ENCODE measurements around the gene RAPGEF2.

RAPGEF2 gene

DNA sequence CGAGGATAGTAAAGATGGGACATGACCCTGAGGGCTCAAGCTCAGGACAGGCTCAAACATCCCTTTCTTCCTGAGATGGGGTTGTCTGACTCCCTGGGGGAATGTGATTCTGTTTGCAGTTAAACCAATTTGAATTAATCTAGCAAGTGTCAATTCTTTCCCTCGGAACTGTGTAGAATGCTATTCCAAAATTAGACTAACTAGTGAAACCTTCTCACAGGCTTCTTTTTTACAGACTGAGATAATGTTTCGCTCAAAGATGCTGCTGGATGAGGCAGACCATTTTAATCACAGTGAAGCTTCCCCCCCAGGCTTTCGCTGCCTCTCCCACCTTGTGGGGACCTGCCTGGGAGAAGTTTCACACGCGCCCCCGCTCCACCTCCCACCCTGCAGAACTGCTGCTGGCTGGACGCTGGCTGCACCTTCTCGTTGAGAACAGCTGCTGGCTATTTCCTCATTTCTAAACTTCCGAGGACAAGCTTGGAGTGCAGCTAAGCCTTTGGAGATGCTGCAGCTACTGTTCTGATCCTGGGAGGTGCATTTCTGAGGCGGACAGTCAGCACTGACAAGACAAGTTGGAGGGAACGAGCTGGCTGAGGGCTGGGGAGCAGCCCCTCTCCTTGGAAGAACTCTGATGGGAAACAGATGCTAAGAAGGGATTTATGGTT is 297.8 kb downstream of the RAPGEF2 start:
- H3K79me2 ChIP-seq (ENCODE audit: control insufficient read depth, low read length): no peaks in the 10 kb centered on the region
- H4K20me1 ChIP-seq (ENCODE audit: control insufficient read depth, insufficient read depth, low read depth, low read length): no peaks in the 10 kb centered on the region
- TF ChIP-seq, protein P1, sequence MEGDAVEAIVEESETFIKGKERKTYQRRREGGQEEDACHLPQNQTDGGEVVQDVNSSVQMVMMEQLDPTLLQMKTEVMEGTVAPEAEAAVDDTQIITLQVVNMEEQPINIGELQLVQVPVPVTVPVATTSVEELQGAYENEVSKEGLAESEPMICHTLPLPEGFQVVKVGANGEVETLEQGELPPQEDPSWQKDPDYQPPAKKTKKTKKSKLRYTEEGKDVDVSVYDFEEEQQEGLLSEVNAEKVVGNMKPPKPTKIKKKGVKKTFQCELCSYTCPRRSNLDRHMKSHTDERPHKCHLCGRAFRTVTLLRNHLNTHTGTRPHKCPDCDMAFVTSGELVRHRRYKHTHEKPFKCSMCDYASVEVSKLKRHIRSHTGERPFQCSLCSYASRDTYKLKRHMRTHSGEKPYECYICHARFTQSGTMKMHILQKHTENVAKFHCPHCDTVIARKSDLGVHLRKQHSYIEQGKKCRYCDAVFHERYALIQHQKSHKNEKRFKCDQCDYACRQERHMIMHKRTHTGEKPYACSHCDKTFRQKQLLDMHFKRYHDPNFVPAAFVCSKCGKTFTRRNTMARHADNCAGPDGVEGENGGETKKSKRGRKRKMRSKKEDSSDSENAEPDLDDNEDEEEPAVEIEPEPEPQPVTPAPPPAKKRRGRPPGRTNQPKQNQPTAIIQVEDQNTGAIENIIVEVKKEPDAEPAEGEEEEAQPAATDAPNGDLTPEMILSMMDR (IDR thresholded peaks at IDR 0.05; ENCODE audit: low read depth, low read length, poor library complexity, severe bottlenecking): no peak
- TF ChIP-seq EZH2phosphoT487 (IDR thresholded peaks at IDR 0.05; ENCODE audit: borderline replicate concordance, low read length): no peak
- H3K27ac ChIP-seq (ENCODE audit: low read depth, low read length): no peak overlapping the region
- H3K27me3 ChIP-seq (ENCODE audit: control insufficient read depth, low read length): no peaks in the 10 kb centered on the region; the same call in 1 of the 2 replicates
- H3K4me1 ChIP-seq (ENCODE audit: control insufficient read depth, low read length): no peaks in the 10 kb centered on the region
- H3K9me2 ChIP-seq (replicated peaks; ENCODE audit: control insufficient read depth, low read length): no peaks in the 10 kb centered on the region
- no peak overlapping the region for H3K4me2 ChIP-seq (ENCODE audit: low read length)
- H3K4me3 ChIP-seq (ENCODE audit: low read length): no peak overlapping the region
- no peaks in the 10 kb centered on the region for H3K9me3 ChIP-seq (ENCODE audit: control insufficient read depth, insufficient read depth, low read length)
- H3K36me3 ChIP-seq (ENCODE audit: control insufficient read depth, low read length): no peaks in the 10 kb centered on the region
- H3F3A ChIP-seq (ENCODE audit: control insufficient read depth, insufficient read depth): no peaks in the 10 kb centered on the region

DNA sequence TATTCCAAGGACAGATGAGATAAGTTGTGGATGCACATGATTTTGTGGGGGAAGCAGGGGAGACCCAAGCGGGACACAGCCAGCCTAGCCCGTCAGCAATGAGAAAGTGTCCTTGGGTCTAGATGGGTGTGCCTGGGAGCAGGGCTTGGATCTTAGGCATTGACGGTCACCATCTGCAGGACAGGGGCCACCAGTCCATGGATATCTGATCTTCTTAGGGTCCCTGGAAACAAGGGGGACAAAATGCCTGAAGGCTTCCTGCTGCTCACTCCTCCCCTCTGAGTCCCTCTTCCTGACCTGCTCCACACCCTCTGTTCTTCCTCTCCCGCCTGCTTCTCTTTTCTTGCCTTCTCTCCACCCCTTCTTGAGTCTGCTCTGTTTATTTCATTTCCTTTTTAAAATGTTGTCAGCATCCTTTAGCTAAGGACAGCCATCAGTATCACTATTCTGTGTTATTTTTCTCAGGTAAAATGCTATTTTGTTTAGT is 298.4 kb downstream of the RAPGEF2 start:
- Histone ChIP-seq H3K4me3 (ENCODE audit: low read length) (no peak overlapping the region), H3K36me3 (ENCODE audit: control insufficient read depth, low read length) (no peaks in the 10 kb centered on the region), H3K27ac (ENCODE audit: low read depth, low read length) (no peak overlapping the region), H3K4me2 (ENCODE audit: low read length) (no peak overlapping the region), H3K4me1 (ENCODE audit: control insufficient read depth, low read length) (no peaks in the 10 kb centered on the region), H3K9me2 (replicated peaks; ENCODE audit: control insufficient read depth, low read length) (no peaks in the 10 kb centered on the region), H3K9me3 (ENCODE audit: control insufficient read depth, insufficient read depth, low read length) (no peaks in the 10 kb centered on the region), H3K27me3 (ENCODE audit: control insufficient read depth, low read length) (no peaks in the 10 kb centered on the region; the same call in 1 of the 2 replicates), H3K79me2 (ENCODE audit: control insufficient read depth, low read length) (no peaks in the 10 kb centered on the region), H4K20me1 (ENCODE audit: control insufficient read depth, insufficient read depth, low read depth, low read length) (no peaks in the 10 kb centered on the region), H3F3A (ENCODE audit: control insufficient read depth, insufficient read depth) (no peaks in the 10 kb centered on the region)
- TF ChIP-seq, protein P1 (IDR thresholded peaks at IDR 0.05; ENCODE audit: low read depth, low read length, poor library complexity, severe bottlenecking): no peak
- TF ChIP-seq EZH2phosphoT487 (IDR thresholded peaks at IDR 0.05; ENCODE audit: borderline replicate concordance, low read length): no peak

DNA sequence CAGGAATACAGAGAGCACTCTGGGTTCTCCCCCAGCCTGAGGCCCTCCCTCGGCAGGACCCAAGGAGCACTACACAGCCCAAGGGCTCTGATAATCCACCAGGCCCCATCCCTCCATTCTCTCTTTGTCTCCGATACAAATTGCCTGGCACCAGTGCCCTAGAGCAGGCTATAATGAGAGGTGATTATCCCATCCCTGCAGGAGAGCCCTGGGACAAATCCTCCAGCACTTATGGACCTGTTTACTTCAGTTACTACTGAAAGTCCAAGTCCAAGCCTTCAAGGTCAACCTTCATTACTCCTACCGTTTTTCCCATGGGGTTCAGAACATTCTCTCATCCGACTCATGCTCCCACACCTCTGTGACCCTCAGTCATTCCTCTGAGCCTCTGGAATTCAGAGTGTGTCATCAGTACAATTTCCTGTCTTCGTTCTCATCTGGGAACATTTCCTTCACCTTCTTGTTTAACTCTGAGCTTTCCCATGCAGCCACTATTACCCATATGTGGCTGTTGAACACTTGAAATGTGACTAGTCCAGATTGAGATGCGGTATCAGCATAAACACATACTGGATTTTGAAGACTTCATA is 299.0 kb downstream of the RAPGEF2 start:
- no peak overlapping the region for H3K27ac ChIP-seq (ENCODE audit: low read depth, low read length)
- no peaks in the 10 kb centered on the region for H3K36me3 ChIP-seq (ENCODE audit: control insufficient read depth, low read length)
- no peak overlapping the region for H3K4me3 ChIP-seq (ENCODE audit: low read length)
- no peaks in the 10 kb centered on the region for H3K9me2 ChIP-seq (replicated peaks; ENCODE audit: control insufficient read depth, low read length)
- TF ChIP-seq EZH2phosphoT487 (IDR thresholded peaks at IDR 0.05; ENCODE audit: borderline replicate concordance, low read length): no peak
- TF ChIP-seq, protein P1 (IDR thresholded peaks at IDR 0.05; ENCODE audit: low read depth, low read length, poor library complexity, severe bottlenecking): no peak
- no peaks in the 10 kb centered on the region for H3K9me3 ChIP-seq (ENCODE audit: control insufficient read depth, insufficient read depth, low read length)
- H3K4me1 ChIP-seq (ENCODE audit: control insufficient read depth, low read length): no peaks in the 10 kb centered on the region
- H3K79me2 ChIP-seq (ENCODE audit: control insufficient read depth, low read length): no peaks in the 10 kb centered on the region
- H3K4me2 ChIP-seq (ENCODE audit: low read length): no peak overlapping the region
- no peaks in the 10 kb centered on the region; the same call in 1 of the 2 replicates for H3K27me3 ChIP-seq (ENCODE audit: control insufficient read depth, low read length)
- H4K20me1 ChIP-seq (ENCODE audit: control insufficient read depth, insufficient read depth, low read depth, low read length): no peaks in the 10 kb centered on the region
- H3F3A ChIP-seq (ENCODE audit: control insufficient read depth, insufficient read depth): no peaks in the 10 kb centered on the region
